ENCODE results near the gene HAGH. TPM values are rescaled to one million over a fixed set of nuclear protein-coding genes. Genes with fewer than 3 reads are reported as not detected.

The HAGH gene
- polyA plus RNA-seq, 1 experiment: 51.6 TPM

DNA sequence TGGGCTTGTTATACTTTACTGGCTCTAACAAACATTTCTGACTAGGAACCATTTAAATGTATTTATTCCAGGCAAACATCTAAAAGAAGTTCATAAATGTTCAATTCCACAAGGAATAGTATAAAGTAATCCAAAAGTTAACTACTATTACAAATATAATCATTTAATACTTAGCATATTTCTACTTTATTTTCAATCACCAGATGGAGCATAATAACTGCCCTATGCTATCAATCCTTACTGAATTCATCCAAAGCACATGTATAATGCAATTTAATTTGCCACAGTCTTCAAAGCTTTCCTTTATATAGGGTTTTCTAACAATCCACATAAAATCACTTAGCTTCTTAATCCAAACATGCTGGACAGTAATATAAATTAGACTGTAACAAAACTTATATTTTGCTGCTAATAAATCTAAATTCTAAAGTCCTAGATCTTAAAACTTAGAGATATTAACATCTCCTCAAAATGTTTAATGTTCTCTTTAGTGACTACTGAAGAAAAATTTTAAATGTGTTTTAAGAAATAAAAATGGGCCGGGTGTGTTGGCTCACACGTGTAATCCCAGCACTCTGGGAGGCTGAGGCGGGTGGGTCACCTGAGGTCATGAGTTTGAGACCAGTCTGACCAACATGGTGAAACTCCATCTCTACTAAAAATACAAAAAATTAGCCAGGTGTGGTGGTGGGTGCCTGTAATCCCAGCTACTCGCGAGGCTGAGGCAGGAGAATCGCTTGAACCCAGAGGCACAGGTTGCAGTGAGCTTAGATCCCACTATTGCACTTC, 39.5 kb upstream of the HAGH start:
- POLR2A ChIA-PET: no interaction called here
- no peak for DNase-seq (ENCODE audit: low read depth)
- Histone ChIP-seq H3K36me3 (ENCODE audit: control insufficient read depth, insufficient read depth, low read length) (no peaks in the 10 kb centered on the region), H3K27me3 (ENCODE audit: control insufficient read depth, insufficient read depth, low read length) (no peaks in the 10 kb centered on the region; the same call in 1 of the 2 replicates), H3K4me3 (ENCODE audit: low read depth, low read length) (no peak overlapping the region)
- TF ChIP-seq CTCF (IDR thresholded peaks at IDR 0.05; ENCODE audit: insufficient read depth, low read depth, low read length): no peak
- CTCF ChIA-PET: interaction anchor here (1.9 to 3.8 kb wide), 3 partner anchors 57 to 138 kb away, joined by 6 to 23 read pairs (median 10); no protein-coding TSS in a partner anchor

DNA sequence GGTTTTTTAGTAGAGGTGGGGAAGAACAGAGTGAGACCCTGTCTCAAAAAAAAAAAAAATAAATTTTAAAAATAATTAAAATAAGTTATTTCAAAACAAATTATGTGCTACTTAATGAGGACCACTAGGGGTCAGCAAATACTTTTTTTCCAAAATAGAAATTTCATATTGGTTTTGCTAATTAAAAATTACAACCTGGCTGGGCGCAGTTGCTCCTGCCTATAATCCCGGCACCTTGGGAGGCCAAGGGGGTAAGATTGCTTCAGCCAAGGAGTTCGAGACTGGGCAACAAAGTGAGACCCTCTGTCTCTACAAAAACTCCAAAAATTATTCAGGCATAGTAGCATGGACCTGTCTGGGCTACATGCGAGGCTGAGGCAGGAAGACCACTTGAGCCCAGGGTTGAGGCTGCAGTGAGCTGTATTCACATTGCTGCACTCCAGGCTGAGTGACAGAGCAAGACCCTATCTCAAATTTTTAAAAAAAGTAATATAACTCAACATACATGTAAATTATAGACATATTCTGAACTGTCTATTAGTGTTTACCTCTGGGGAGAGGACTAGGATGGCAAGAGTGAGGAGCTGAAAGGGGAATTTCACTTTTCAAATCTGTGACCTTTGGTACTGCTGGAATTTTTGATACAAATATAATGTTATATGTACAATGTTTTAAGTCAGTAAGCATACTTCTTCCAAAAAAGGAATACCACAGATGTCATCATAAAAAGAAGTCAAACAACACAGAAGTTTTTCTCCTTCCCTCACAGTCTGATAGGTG, 37.2 kb upstream of the HAGH start:
- H3K4me3 ChIP-seq (ENCODE audit: low read depth, low read length): no peak overlapping the region
- peaks cover 5% of the 10 kb centered on the region for H3K27me3 ChIP-seq (ENCODE audit: control insufficient read depth, insufficient read depth, low read length)
- TF ChIP-seq CTCF (IDR thresholded peaks at IDR 0.05; ENCODE audit: insufficient read depth, low read depth, low read length): peak; percentile 55
- ChIA-PET CTCF (interaction anchor here (0.6 to 7.7 kb wide), 10 partner anchors 22 to 79 kb away, joined by 3 to 48 read pairs (median 4); partner anchors contain the start of gene MSRB1), POLR2A (no interaction called here)
- H3K36me3 ChIP-seq (ENCODE audit: control insufficient read depth, insufficient read depth, low read length): no peaks in the 10 kb centered on the region
- DNase-seq (ENCODE audit: low read depth): no peak

DNA sequence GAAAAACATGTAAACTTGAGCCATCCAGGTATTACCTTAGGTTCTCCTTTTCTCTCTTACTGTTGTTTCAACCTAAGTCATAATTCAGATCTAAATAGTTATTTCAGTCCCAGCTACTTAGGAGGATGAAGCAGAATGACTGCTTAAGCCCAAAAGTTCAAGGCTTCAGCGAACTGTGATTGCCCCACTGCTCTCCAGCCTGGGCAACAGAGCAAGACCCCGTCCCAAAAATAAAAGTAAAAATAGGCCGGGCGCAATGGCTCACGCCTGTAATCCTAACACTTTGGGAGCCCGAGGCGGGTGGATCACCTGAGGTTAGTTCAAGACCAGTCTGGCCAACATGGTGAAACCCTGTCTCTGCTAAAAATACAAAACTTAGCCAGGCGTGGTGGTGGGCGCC, 35.8 kb upstream of the HAGH start:
- ChIA-PET POLR2A (no interaction called here), CTCF (interaction anchor here (0.7 to 7.7 kb wide), 6 partner anchors 13 to 70 kb away, joined by 3 to 48 read pairs (median 6); no protein-coding TSS in a partner anchor)
- no peak for DNase-seq (ENCODE audit: low read depth)
- no peak overlapping the region for H3K4me3 ChIP-seq (ENCODE audit: low read depth, low read length)
- H3K36me3 ChIP-seq (ENCODE audit: control insufficient read depth, insufficient read depth, low read length): no peaks in the 10 kb centered on the region
- TF ChIP-seq CTCF (IDR thresholded peaks at IDR 0.05; ENCODE audit: insufficient read depth, low read depth, low read length): no peak
- H3K27me3 ChIP-seq (ENCODE audit: control insufficient read depth, insufficient read depth, low read length): peaks cover 7% of the 10 kb centered on the region

DNA sequence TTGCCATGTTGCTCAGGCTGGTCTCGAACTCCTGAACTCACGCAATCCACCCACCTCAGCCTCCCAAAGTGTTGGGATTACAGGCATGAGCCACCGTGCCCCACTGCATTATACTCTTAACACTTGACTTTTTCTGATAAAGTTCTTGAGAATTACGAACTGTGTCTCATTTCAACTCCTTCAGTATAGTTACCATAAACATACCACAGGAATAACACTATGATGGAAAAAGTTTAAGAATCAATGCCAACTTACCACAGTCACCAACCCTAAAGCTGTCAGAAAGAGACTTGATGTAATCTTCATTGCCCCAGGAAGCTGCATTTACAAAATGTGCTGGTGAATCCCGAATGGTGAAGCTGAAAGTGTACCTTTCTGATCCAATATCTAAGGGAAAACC, 35.1 kb upstream of the HAGH start:
- no peak for DNase-seq (ENCODE audit: low read depth)
- no peak for TF ChIP-seq CTCF (IDR thresholded peaks at IDR 0.05; ENCODE audit: insufficient read depth, low read depth, low read length)
- H3K36me3 ChIP-seq (ENCODE audit: control insufficient read depth, insufficient read depth, low read length): no peaks in the 10 kb centered on the region
- ChIA-PET CTCF (interaction anchor here (1.0 to 7.7 kb wide), 5 partner anchors 12 to 71 kb away, joined by 3 to 48 read pairs (median 8); no protein-coding TSS in a partner anchor), POLR2A (no interaction called here)
- H3K27me3 ChIP-seq (ENCODE audit: control insufficient read depth, insufficient read depth, low read length): peaks cover 9% of the 10 kb centered on the region
- no peak overlapping the region for H3K4me3 ChIP-seq (ENCODE audit: low read depth, low read length)

- Histone ChIP-seq H3K4me3 (ENCODE audit: low read depth, low read length) (no peak overlapping the region), H3K27me3 (ENCODE audit: control insufficient read depth, insufficient read depth, low read length) (peaks cover 11% of the 10 kb centered on the region), H3K36me3 (ENCODE audit: control insufficient read depth, insufficient read depth, low read length) (no peaks in the 10 kb centered on the region)
- ChIA-PET POLR2A (no interaction called here), CTCF (interaction anchor here (0.7 to 7.7 kb wide), 2 partner anchors 29 to 70 kb away, joined by 3 to 48 read pairs; no protein-coding TSS in a partner anchor)
- no peak for DNase-seq (ENCODE audit: low read depth)
- TF ChIP-seq CTCF (IDR thresholded peaks at IDR 0.05; ENCODE audit: insufficient read depth, low read depth, low read length): no peak
Measured at GRCh38 chr16:1859650-1860049, 33.0 kb upstream of the HAGH start.
